22Rv1 (cell line): ENCODE data around the gene FOXO6.

Experiments
- H3K27ac ChIP-seq: fragments of 450-650 bp; 2 replicates; pipeline ENCODE4 v1.5.1; 2017
- CTCF ChIP-seq: fragments of 450-650 bp; IDR thresholded peaks from 2 replicates; pipeline ENCODE4 v1.5.1; 2017; ENCODE audit warnings: mild to moderate bottlenecking
- ZFX ChIP-seq: fragments of 450-650 bp; IDR thresholded peaks from 2 replicates; pipeline ENCODE4 v1.6.1; 2017; ENCODE audit warnings: antibody characterized with exemption, borderline replicate concordance

The FOXO6 gene

GRCh38 chr1:41347276-41347675 lies 14.0 kb upstream of the FOXO6 start:
- H3K27ac ChIP-seq = no peak overlapping the region
- TF ChIP-seq ZFX (no peak), CTCF (no peak)

GRCh38 chr1:41348394-41348793 lies 12.8 kb upstream of the FOXO6 start:
- H3K27ac ChIP-seq = no peak overlapping the region
- TF ChIP-seq CTCF (no peak), ZFX (no peak)

- TF ChIP-seq CTCF = no peak
- TF ChIP-seq ZFX = no peak
Measured at GRCh38 chr1:41349361-41350054, 11.7 kb upstream of the FOXO6 start.

GRCh38 chr1:41350055-41350378 lies 11.2 kb upstream of the FOXO6 start:
- no peak overlapping the region for H3K27ac ChIP-seq
- TF ChIP-seq ZFX (no peak), CTCF (no peak)

More at GRCh38 chr1:41349361-41350054, 11.7 kb upstream of the FOXO6 start:
- no peak overlapping the region for H3K27ac ChIP-seq

GRCh38 chr1:41351262-41352151 lies 9.7 kb upstream of the FOXO6 start:
- no peak overlapping the region for H3K27ac ChIP-seq
- no peak for TF ChIP-seq CTCF
- no peak for TF ChIP-seq ZFX

- no peak for TF ChIP-seq ZFX
- TF ChIP-seq CTCF = no peak
- no peak overlapping the region for H3K27ac ChIP-seq
Measured at GRCh38 chr1:41353744-41354143, 7.5 kb upstream of the FOXO6 start.

GRCh38 chr1:41354956-41355355 lies 6.3 kb upstream of the FOXO6 start:
- no peak for TF ChIP-seq ZFX
- TF ChIP-seq CTCF = no peak
- H3K27ac ChIP-seq = no peak overlapping the region
